HepG2 (cell line): Measurements from ENCODE around the gene SKIC2. TPM values are rescaled to one million over a fixed set of nuclear protein-coding genes. Genes with fewer than 3 reads are reported as not detected.

Experiments
- ARNTL ChIP-seq: sonication (generic); formaldehyde crosslinking; IDR thresholded peaks from 2 replicates; pipeline ENCODE4 v1.4.0; 2020; ENCODE audit warnings: mild to moderate bottlenecking, missing genetic modification reagents
- ATF7 ChIP-seq, 2 experiments: fragments of 450-650 bp in 1 of 2; sonication (generic) in 1 of 2; formaldehyde crosslinking in 1 of 2; IDR thresholded peaks; 2 replicates each; pipeline versions ENCODE4 v1.4.0 to v1.6.1; 2016 to 2020; ENCODE audit warnings: antibody characterized with exemption in 1 of 2, mild to moderate bottlenecking in 1 of 2, missing genetic modification reagents in 1 of 2
- CBX1 ChIP-seq: IDR thresholded peaks from one replicate; pipeline ENCODE4 v1.6.1; 2016; ENCODE audit warnings: antibody characterized with exemption, low read depth
- FIP1L1 ChIP-seq: fragments of 200-400 bp; formaldehyde crosslinking; IDR thresholded peaks from 2 replicates; pipeline ENCODE4 v1.6.1; 2018; ENCODE audit warnings: low read depth, mild to moderate bottlenecking, low read length, moderate library complexity, borderline replicate concordance; ENCODE audit not compliant: insufficient read depth
- HNRNPK ChIP-seq: fragments of 200-400 bp; formaldehyde crosslinking; IDR thresholded peaks from 2 replicates; pipeline ENCODE4 v1.6.1; 2018; ENCODE audit warnings: low read length, low read depth, moderate library complexity, mild to moderate bottlenecking; ENCODE audit not compliant: poor library complexity, severe bottlenecking
- HOXD1 ChIP-seq: sonication (generic); formaldehyde crosslinking; IDR thresholded peaks from 2 replicates; pipeline ENCODE4 v1.5.0; 2020; ENCODE audit warnings: missing genetic modification reagents
- IKZF1 ChIP-seq: fragments of 450-650 bp; IDR thresholded peaks from 2 replicates; pipeline ENCODE4 v1.7.1; 2016
- KDM4B ChIP-seq: sonication (generic); formaldehyde crosslinking; IDR thresholded peaks from 2 replicates; pipeline ENCODE4 v1.4.0; 2020; ENCODE audit warnings: missing genetic modification reagents
- PCBP2 ChIP-seq: fragments of 200-400 bp; formaldehyde crosslinking; optimal IDR thresholded peaks from 2 replicates; pipeline ENCODE3; 2018; ENCODE audit warnings: low read length, low read depth; ENCODE audit not compliant: poor library complexity, severe bottlenecking
- RFX5 ChIP-seq: IDR thresholded peaks from 2 replicates; pipeline ENCODE4 v1.6.1; 2011; ENCODE audit warnings: low read depth, low read length, improper control_type of control experiment
- RXRA ChIP-seq: sonication (generic); formaldehyde crosslinking; IDR thresholded peaks from 2 replicates; pipeline ENCODE4 v1.5.1; 2020; ENCODE audit warnings: missing genetic modification reagents
- SRF ChIP-seq: IDR thresholded peaks from 2 replicates; pipeline ENCODE4 v1.6.1; 2011; ENCODE audit warnings: mild to moderate bottlenecking, low read depth, low read length, moderate library complexity
- TBX2 ChIP-seq: sonication (generic); formaldehyde crosslinking; IDR thresholded peaks from 2 replicates; pipeline ENCODE4 v1.5.0; 2020; ENCODE audit warnings: missing genetic modification reagents, mild to moderate bottlenecking, borderline replicate concordance
- TFE3 ChIP-seq: IDR thresholded peaks from 2 replicates; pipeline ENCODE4 v1.6.1; 2016
- U2AF2 ChIP-seq: fragments of 200-400 bp; formaldehyde crosslinking; IDR thresholded peaks from 2 replicates; pipeline ENCODE4 v1.6.1; 2017; ENCODE audit warnings: low read depth, mild to moderate bottlenecking, low read length
- ZBTB21 ChIP-seq: sonication (generic); formaldehyde crosslinking; IDR thresholded peaks from 2 replicates; pipeline ENCODE4 v1.4.0; 2020; ENCODE audit warnings: missing genetic modification reagents
- ZIK1 ChIP-seq: sonication (generic); formaldehyde crosslinking; IDR thresholded peaks from 2 replicates; pipeline ENCODE4 v1.5.0; 2020; ENCODE audit warnings: mild to moderate bottlenecking, low read depth, missing genetic modification reagents, borderline replicate concordance
- ZNF124 ChIP-seq: sonication (generic); formaldehyde crosslinking; IDR thresholded peaks from 2 replicates; pipeline ENCODE4 v1.4.0; 2020; ENCODE audit warnings: missing genetic modification reagents
- ZNF274 ChIP-seq: sonication (generic); formaldehyde crosslinking; IDR thresholded peaks from 2 replicates; pipeline ENCODE4 v1.5.1; 2020; ENCODE audit warnings: mild to moderate bottlenecking, missing genetic modification reagents
- ZNF354B ChIP-seq: sonication (generic); formaldehyde crosslinking; IDR thresholded peaks from 2 replicates; pipeline ENCODE4 v1.8.0; 2022; ENCODE audit warnings: mild to moderate bottlenecking, missing genetic modification reagents
- ZNF552 ChIP-seq: sonication (generic); formaldehyde crosslinking; IDR thresholded peaks from 2 replicates; pipeline ENCODE4 v1.9.0; 2022; ENCODE audit warnings: missing genetic modification reagents, mild to moderate bottlenecking, borderline replicate concordance
- polyA plus RNA-seq, 8 experiments: library from polyadenylated mRNA; depleted of rRNA in 3 of 8; stranded (reverse) in 7 of 8; unstranded in 1 of 8; fragments of >200 nt; fragmentation: Illumina TruSeq in 4 of 8; extraction: Trizol in 4 of 8; gene quantifications; 2 replicates each; pipeline versions ENCODE4 v1.2.1 to v1.2.3, GENCODE V29; 2011 to 2016; ENCODE audit warnings: low read depth in 4 of 8, missing spikeins in 1 of 8, mixed read lengths in 1 of 8; ENCODE audit not compliant: insufficient read depth in 1 of 8
- total RNA-seq, 5 experiments: library from RNA; depleted of rRNA; stranded (reverse); fragments of >200 nt; fragmentation: Illumina TruSeq; extraction: Trizol; gene quantifications; 2 replicates each; pipeline ENCODE4 v1.2.3, GENCODE V29; 2016; ENCODE audit warnings: low read depth in 1 of 5
- TF ChIP-seq, protein P1 (sequence below): IDR thresholded peaks from 2 replicates; pipeline ENCODE4 v1.6.1; 2016; ENCODE audit warnings: mild to moderate bottlenecking, missing biosample characterization, missing genetic modification reagents
- TF ChIP-seq, protein P2 (sequence below): sonication (generic); formaldehyde crosslinking; IDR thresholded peaks from 2 replicates; pipeline ENCODE4 v1.4.0; 2020; ENCODE audit warnings: missing genetic modification reagents, borderline replicate concordance
- TF ChIP-seq, protein P3 (sequence below): sonication (generic); formaldehyde crosslinking; IDR thresholded peaks from 2 replicates; pipeline ENCODE4 v1.4.0; 2020; ENCODE audit warnings: mild to moderate bottlenecking, missing genetic modification reagents

SKIC2 gene
- total and polyA plus RNA-seq, 2 of the 13 experiments (the other 11 are each of a cell fraction or from before 2014, with no cell fraction given), result 67.1 to 68.4 TPM

GRCh38 chr6:31971279-31971992 is 12.5 kb downstream of the SKIC2 start (continued):
- TF ChIP-seq HNRNPK (no peak), ZNF274 (CRISPR knock-in tag) (no peak), ARNTL (CRISPR knock-in tag) (no peak), ZNF354B (CRISPR knock-in tag) (no peak), ATF7 (IDR thresholded peaks at IDR 0.05) (peak; percentile 100), ATF7 (CRISPR knock-in tag; IDR thresholded peaks at IDR 0.05) (no peak; the same call in 1 of the 2 replicates), SRF (no peak), RXRA (CRISPR knock-in tag) (no peak), TFE3 (CRISPR knock-in tag) (no peak), ZIK1 (CRISPR knock-in tag) (no peak), PCBP2 (no peak), FIP1L1 (no peak), KDM4B (CRISPR knock-in tag) (no peak), CBX1 (no peak), HOXD1 (CRISPR knock-in tag) (no peak), ZNF552 (CRISPR knock-in tag) (no peak), TBX2 (CRISPR knock-in tag) (no peak), RFX5 (no peak), IKZF1 (no peak), ZNF124 (CRISPR knock-in tag) (no peak), U2AF2 (no peak), ZBTB21 (CRISPR knock-in tag) (no peak)
- TF ChIP-seq, protein P1, sequence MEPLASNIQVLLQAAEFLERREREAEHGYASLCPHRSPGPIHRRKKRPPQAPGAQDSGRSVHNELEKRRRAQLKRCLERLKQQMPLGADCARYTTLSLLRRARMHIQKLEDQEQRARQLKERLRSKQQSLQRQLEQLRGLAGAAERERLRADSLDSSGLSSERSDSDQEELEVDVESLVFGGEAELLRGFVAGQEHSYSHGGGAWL (CRISPR knock-in tag), result no peak
- TF ChIP-seq, protein P2, sequence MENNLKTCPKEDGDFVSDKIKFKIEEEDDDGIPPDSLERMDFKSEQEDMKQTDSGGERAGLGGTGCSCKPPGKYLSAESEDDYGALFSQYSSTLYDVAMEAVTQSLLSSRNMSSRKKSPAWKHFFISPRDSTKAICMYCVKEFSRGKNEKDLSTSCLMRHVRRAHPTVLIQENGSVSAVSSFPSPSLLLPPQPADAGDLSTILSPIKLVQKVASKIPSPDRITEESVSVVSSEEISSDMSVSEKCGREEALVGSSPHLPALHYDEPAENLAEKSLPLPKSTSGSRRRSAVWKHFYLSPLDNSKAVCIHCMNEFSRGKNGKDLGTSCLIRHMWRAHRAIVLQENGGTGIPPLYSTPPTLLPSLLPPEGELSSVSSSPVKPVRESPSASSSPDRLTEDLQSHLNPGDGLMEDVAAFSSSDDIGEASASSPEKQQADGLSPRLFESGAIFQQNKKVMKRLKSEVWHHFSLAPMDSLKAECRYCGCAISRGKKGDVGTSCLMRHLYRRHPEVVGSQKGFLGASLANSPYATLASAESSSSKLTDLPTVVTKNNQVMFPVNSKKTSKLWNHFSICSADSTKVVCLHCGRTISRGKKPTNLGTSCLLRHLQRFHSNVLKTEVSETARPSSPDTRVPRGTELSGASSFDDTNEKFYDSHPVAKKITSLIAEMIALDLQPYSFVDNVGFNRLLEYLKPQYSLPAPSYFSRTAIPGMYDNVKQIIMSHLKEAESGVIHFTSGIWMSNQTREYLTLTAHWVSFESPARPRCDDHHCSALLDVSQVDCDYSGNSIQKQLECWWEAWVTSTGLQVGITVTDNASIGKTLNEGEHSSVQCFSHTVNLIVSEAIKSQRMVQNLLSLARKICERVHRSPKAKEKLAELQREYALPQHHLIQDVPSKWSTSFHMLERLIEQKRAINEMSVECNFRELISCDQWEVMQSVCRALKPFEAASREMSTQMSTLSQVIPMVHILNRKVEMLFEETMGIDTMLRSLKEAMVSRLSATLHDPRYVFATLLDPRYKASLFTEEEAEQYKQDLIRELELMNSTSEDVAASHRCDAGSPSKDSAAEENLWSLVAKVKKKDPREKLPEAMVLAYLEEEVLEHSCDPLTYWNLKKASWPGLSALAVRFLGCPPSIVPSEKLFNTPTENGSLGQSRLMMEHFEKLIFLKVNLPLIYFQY (CRISPR knock-in tag), result no peak
- TF ChIP-seq, protein P3, sequence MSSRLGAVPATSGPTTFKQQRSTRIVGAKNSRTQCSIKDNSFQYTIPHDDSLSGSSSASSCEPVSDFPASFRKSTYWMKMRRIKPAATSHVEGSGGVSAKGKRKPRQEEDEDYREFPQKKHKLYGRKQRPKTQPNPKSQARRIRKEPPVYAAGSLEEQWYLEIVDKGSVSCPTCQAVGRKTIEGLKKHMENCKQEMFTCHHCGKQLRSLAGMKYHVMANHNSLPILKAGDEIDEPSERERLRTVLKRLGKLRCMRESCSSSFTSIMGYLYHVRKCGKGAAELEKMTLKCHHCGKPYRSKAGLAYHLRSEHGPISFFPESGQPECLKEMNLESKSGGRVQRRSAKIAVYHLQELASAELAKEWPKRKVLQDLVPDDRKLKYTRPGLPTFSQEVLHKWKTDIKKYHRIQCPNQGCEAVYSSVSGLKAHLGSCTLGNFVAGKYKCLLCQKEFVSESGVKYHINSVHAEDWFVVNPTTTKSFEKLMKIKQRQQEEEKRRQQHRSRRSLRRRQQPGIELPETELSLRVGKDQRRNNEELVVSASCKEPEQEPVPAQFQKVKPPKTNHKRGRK (CRISPR knock-in tag), result no peak
